Stimulated activated CD8-positive, alpha-beta memory T cell treated with anti-CD3 and anti-CD28 coated beads, Interleukin-4, amount 100 ng/mL, for 1 hour (primary cell): Measurements from ENCODE around the gene MEGF9.

ENCODE experiments used
- DNase-seq, 2 donors: peaks; one replicate each; pipeline ENCODE4 v3.0.0-alpha.2; 2020; ENCODE audit warnings: low read depth in 2 of 2, low spot score in 1 of 2

Gene MEGF9

GRCh38 chr9:120707170-120707569 is 7.1 kb downstream of the MEGF9 start:
- DNase-seq = no peak

GRCh38 chr9:120705174-120705573 is 9.1 kb downstream of the MEGF9 start:
- DNase-seq = no peak

- no peak for DNase-seq
These were observed 12.2 kb downstream of the MEGF9 start for GRCh38 chr9:120702075-120702474.

GRCh38 chr9:120701248-120701647 is 13.0 kb downstream of the MEGF9 start:
- DNase-seq = no peak

- no peak for DNase-seq
These were observed 15.5 kb downstream of the MEGF9 start for GRCh38 chr9:120698766-120699165.

GRCh38 chr9:120697448-120697847 is 16.8 kb downstream of the MEGF9 start:
- no peak for DNase-seq

- DNase-seq = no peak
These were observed 17.6 kb downstream of the MEGF9 start for GRCh38 chr9:120696551-120697230.

- DNase-seq = no peak
These were observed 19.7 kb downstream of the MEGF9 start for GRCh38 chr9:120694559-120694958.

- no peak for DNase-seq
These were observed 20.6 kb downstream of the MEGF9 start for GRCh38 chr9:120693700-120694008.

- no peak for DNase-seq
These were observed 21.2 kb downstream of the MEGF9 start for GRCh38 chr9:120692901-120693699.

GRCh38 chr9:120690372-120690771 is 23.9 kb downstream of the MEGF9 start:
- no peak for DNase-seq

- DNase-seq = no peak
These were observed 24.4 kb downstream of the MEGF9 start for GRCh38 chr9:120689860-120690259.

- no peak for DNase-seq
These were observed 25.5 kb downstream of the MEGF9 start for GRCh38 chr9:120688758-120689157.

GRCh38 chr9:120683150-120683549 is 31.1 kb downstream of the MEGF9 start:
- DNase-seq = no peak

- no peak for DNase-seq
These were observed 33.1 kb downstream of the MEGF9 start for GRCh38 chr9:120681121-120681520.

- DNase-seq = no peak
These were observed 33.7 kb downstream of the MEGF9 start for GRCh38 chr9:120680579-120680978.

GRCh38 chr9:120680161-120680560 is 34.1 kb downstream of the MEGF9 start:
- no peak for DNase-seq

- DNase-seq = no peak
These were observed 36.3 kb downstream of the MEGF9 start for GRCh38 chr9:120677965-120678364.

- no peak for DNase-seq
These were observed 37.4 kb downstream of the MEGF9 start for GRCh38 chr9:120676767-120677402.

- no peak for DNase-seq
These were observed 45.9 kb downstream of the MEGF9 start for GRCh38 chr9:120668399-120668798.

- no peak for DNase-seq
These were observed 50.3 kb downstream of the MEGF9 start for GRCh38 chr9:120663950-120664349.

GRCh38 chr9:120663380-120663779 is 50.9 kb downstream of the MEGF9 start:
- DNase-seq = no peak
